Caco-2 (cell line): ENCODE data around the gene TTYH1. TPM values are rescaled to one million over a fixed set of nuclear protein-coding genes. Genes with fewer than 3 reads are reported as not detected.
A peak's percentile ranks its signal among the peaks of the same experiment; 100 is the strongest.

Source experiments
- BruUV-seq: library from RNA; stranded (reverse); fragments of 400-500 nt; replicated peaks from 2 replicates; lab custom pipeline; 2021; lab: Mats Ljungman, UMichigan
- CTCF ChIA-PET: fragments of 300-600 bp; sonication (Branson Sonifier 250); formaldehyde crosslinking; loops from one replicate; lab custom pipeline; 2022; ENCODE audit warnings: antibody characterized with exemption; lab: Charles Lee
- POLR2A ChIA-PET: fragments of 300-600 bp; sonication (Branson Sonifier 250); formaldehyde crosslinking; loops from one replicate; lab custom pipeline; 2022; ENCODE audit warnings: antibody characterized with exemption; lab: Charles Lee
- DNase-seq, 2 experiments: peaks; one replicate each; pipeline versions ENCODE4 v3.0.0 to v3.0.0-alpha.2; 2020 to 2022
- H3K27me3 ChIP-seq: replicated peaks from 2 replicates; pipeline ENCODE4 v1.6.0; 2011; ENCODE audit warnings: low read length; ENCODE audit not compliant: control insufficient read depth, insufficient read depth
- H3K36me3 ChIP-seq: 2 replicates; pipeline ENCODE4 v1.5.1; 2011; ENCODE audit warnings: low read length; ENCODE audit not compliant: control insufficient read depth, insufficient read depth
- H3K4me1 ChIP-seq: fragments of 250-450 bp; sonication (Bioruptor Pico); 2 replicates; pipeline ENCODE4 v1.5.1; 2020; ENCODE audit warnings: mild to moderate bottlenecking
- H3K4me3 ChIP-seq: 2 replicates; pipeline ENCODE4 v1.5.1; 2011; ENCODE audit warnings: low read depth, mild to moderate bottlenecking, control low read depth, low read length
- H3K9me3 ChIP-seq: fragments of 250-450 bp; sonication (Bioruptor Pico); 2 replicates; pipeline ENCODE4 v1.5.1; 2020; ENCODE audit warnings: mild to moderate bottlenecking, moderate library complexity
- H3K27ac Mint-ChIP-seq: one replicate; pipeline ENCODE4 v1.8.0; 2022; ENCODE audit warnings: mixed read lengths; ENCODE audit not compliant: unreplicated experiment
- H3K27me3 Mint-ChIP-seq: one replicate; pipeline ENCODE4 v1.8.0; 2022; ENCODE audit warnings: mixed read lengths; ENCODE audit not compliant: insufficient read depth, unreplicated experiment
- H3K36me3 Mint-ChIP-seq: one replicate; pipeline ENCODE4 v1.8.0; 2022; ENCODE audit warnings: mild to moderate bottlenecking, mixed read lengths; ENCODE audit not compliant: insufficient read depth, unreplicated experiment
- H3K4me1 Mint-ChIP-seq: one replicate; pipeline ENCODE4 v1.8.0; 2022; ENCODE audit warnings: low read depth, mixed read lengths; ENCODE audit not compliant: unreplicated experiment
- H3K4me3 Mint-ChIP-seq: one replicate; pipeline ENCODE4 v1.8.0; 2022; ENCODE audit warnings: mild to moderate bottlenecking, moderate library complexity, mixed read lengths; ENCODE audit not compliant: unreplicated experiment
- H3K9me3 Mint-ChIP-seq: one replicate; pipeline ENCODE4 v1.8.0; 2022; ENCODE audit warnings: mixed read lengths; ENCODE audit not compliant: unreplicated experiment
- intact Hi-C: fragments of 100-400 bp; cut with micrococcal nuclease; formaldehyde crosslinking; loops from one replicate; pipeline ENCODE4 v1.10.0; 2022; ENCODE audit not compliant: unreplicated experiment
- total RNA-seq: library from RNA; stranded (reverse); gene quantifications from 2 replicates; pipeline ENCODE4 v1.2.3, GENCODE V29; 2022
- TF ChIP-seq, protein P1 (sequence below), 2 experiments: fragments of 200-600 bp in 1 of 2; IDR thresholded peaks; 1 replicate in 1 of 2; 2 replicates in 1 of 2; pipeline versions ENCODE4 v1.5.1 to v1.8.0; 2011 to 2022; ENCODE audit warnings: antibody characterized with exemption in 1 of 2, control low read depth in 1 of 2, inconsistent platforms in 1 of 2, low read depth in 1 of 2, low read length in 1 of 2, mild to moderate bottlenecking in 1 of 2, moderate library complexity in 1 of 2; ENCODE audit not compliant: insufficient read depth in 1 of 2, severe bottlenecking in 1 of 2, unreplicated experiment in 1 of 2

TTYH1 gene
- total RNA-seq, 1 experiment from 2014 or later, result not detected

- Mint-ChIP-seq H3K27ac (no peak overlapping the region), H3K36me3 (no peaks in the 10 kb centered on the region), H3K4me1 (peaks cover 7% of the 10 kb centered on the region), H3K27me3 (peaks cover 30% of the 10 kb centered on the region), H3K4me3 (no peak overlapping the region), H3K9me3 (no peaks in the 10 kb centered on the region)
- TF ChIP-seq, protein P1, sequence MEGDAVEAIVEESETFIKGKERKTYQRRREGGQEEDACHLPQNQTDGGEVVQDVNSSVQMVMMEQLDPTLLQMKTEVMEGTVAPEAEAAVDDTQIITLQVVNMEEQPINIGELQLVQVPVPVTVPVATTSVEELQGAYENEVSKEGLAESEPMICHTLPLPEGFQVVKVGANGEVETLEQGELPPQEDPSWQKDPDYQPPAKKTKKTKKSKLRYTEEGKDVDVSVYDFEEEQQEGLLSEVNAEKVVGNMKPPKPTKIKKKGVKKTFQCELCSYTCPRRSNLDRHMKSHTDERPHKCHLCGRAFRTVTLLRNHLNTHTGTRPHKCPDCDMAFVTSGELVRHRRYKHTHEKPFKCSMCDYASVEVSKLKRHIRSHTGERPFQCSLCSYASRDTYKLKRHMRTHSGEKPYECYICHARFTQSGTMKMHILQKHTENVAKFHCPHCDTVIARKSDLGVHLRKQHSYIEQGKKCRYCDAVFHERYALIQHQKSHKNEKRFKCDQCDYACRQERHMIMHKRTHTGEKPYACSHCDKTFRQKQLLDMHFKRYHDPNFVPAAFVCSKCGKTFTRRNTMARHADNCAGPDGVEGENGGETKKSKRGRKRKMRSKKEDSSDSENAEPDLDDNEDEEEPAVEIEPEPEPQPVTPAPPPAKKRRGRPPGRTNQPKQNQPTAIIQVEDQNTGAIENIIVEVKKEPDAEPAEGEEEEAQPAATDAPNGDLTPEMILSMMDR (IDR thresholded peaks at IDR 0.05; ENCODE audit: insufficient read depth in 1 of 2, low read depth in 1 of 2, low read length in 1 of 2, severe bottlenecking in 1 of 2, unreplicated experiment in 1 of 2), result no peak
- no peak for DNase-seq
- H3K4me3 ChIP-seq, result no peak overlapping the region
- no TSS peak for BruUV-seq
- H3K27me3 ChIP-seq, result 0 out of 2 replicates have a peak, but pooled peaks cover 2% of the 10 kb centered on the region
- H3K9me3 ChIP-seq, result no peaks in the 10 kb centered on the region
- ChIA-PET CTCF (no interaction called here), POLR2A (no interaction called here)
- H3K4me1 ChIP-seq, result peaks cover 4% of the 10 kb centered on the region; the same call in 1 of the 2 replicates
- intact Hi-C loops, result no loop called here
- no peaks in the 10 kb centered on the region for H3K36me3 ChIP-seq
Measured at GRCh38 chr19:54389553-54389952, 25.7 kb upstream of the TTYH1 start.

GRCh38 chr19:54390942-54391577, 24.2 kb upstream of the TTYH1 start:
- no peak overlapping the region for H3K4me3 Mint-ChIP-seq
- no peak overlapping the region for H3K27ac Mint-ChIP-seq
- CTCF ChIA-PET, result interaction anchor here (0.5 to 1.2 kb wide), 6 partner anchors 12 to 1924 kb away, joined by 3 to 5 read pairs (median 4); partner anchors contain the start of gene ZSCAN5A
- H3K27me3 Mint-ChIP-seq, result peaks cover 21% of the 10 kb centered on the region
- peaks cover 4% of the 10 kb centered on the region; the same call in 1 of the 2 replicates for H3K4me1 ChIP-seq
- H3K4me3 ChIP-seq, result no peak overlapping the region
- H3K4me1 Mint-ChIP-seq, result peaks cover 7% of the 10 kb centered on the region
- intact Hi-C loops, result loop anchor here (1.0 kb wide), 1 partner anchor 66 kb away; no protein-coding TSS in a partner anchor
- no TSS peak for BruUV-seq
- no peaks in the 10 kb centered on the region for H3K36me3 Mint-ChIP-seq
- TF ChIP-seq, protein P1 (IDR thresholded peaks at IDR 0.05; ENCODE audit: insufficient read depth in 1 of 2, low read depth in 1 of 2, low read length in 1 of 2, severe bottlenecking in 1 of 2, unreplicated experiment in 1 of 2), result peak; percentile 85 to 93
- 0 out of 2 replicates have a peak, but pooled peaks cover 2% of the 10 kb centered on the region for H3K27me3 ChIP-seq
- H3K9me3 ChIP-seq, result no peaks in the 10 kb centered on the region
- POLR2A ChIA-PET, result no interaction called here
- DNase-seq, result peak; percentile 65 to 70
- H3K36me3 ChIP-seq, result no peaks in the 10 kb centered on the region
- H3K9me3 Mint-ChIP-seq, result no peaks in the 10 kb centered on the region

GRCh38 chr19:54391589-54392061, 23.6 kb upstream of the TTYH1 start:
- ChIA-PET CTCF (interaction anchor here (0.5 to 1.2 kb wide), 7 partner anchors 12 to 1923 kb away, joined by 3 to 5 read pairs (median 4); partner anchors contain the start of gene ZSCAN5A), POLR2A (no interaction called here)
- intact Hi-C loops, result loop anchor here (1.0 kb wide), 1 partner anchor 66 kb away; no protein-coding TSS in a partner anchor

More at GRCh38 chr19:54391589-54392061, 23.6 kb upstream of the TTYH1 start:
- 0 out of 2 replicates have a peak, but pooled peaks cover 2% of the 10 kb centered on the region for H3K27me3 ChIP-seq
- peaks cover 4% of the 10 kb centered on the region; the same call in 1 of the 2 replicates for H3K4me1 ChIP-seq
- Mint-ChIP-seq H3K4me3 (no peak overlapping the region), H3K27me3 (peaks cover 19% of the 10 kb centered on the region), H3K9me3 (no peaks in the 10 kb centered on the region), H3K27ac (no peak overlapping the region), H3K36me3 (no peaks in the 10 kb centered on the region), H3K4me1 (peaks cover 7% of the 10 kb centered on the region)
- TF ChIP-seq, protein P1 (IDR thresholded peaks at IDR 0.05; ENCODE audit: insufficient read depth in 1 of 2, low read depth in 1 of 2, low read length in 1 of 2, severe bottlenecking in 1 of 2, unreplicated experiment in 1 of 2), result peak in 1 of 2 experiments; percentile 33
- no TSS peak for BruUV-seq
- DNase-seq, result peak in 1 of 2 experiments; percentile 47
- no peaks in the 10 kb centered on the region for H3K36me3 ChIP-seq
- no peaks in the 10 kb centered on the region for H3K9me3 ChIP-seq
- no peak overlapping the region for H3K4me3 ChIP-seq
